ENCODE data around the gene CNPY1.

Gene CNPY1

GRCh38 chr7:155488483-155489127, 57.8 kb downstream of the CNPY1 start:
- no peak for DNase-seq

DNA sequence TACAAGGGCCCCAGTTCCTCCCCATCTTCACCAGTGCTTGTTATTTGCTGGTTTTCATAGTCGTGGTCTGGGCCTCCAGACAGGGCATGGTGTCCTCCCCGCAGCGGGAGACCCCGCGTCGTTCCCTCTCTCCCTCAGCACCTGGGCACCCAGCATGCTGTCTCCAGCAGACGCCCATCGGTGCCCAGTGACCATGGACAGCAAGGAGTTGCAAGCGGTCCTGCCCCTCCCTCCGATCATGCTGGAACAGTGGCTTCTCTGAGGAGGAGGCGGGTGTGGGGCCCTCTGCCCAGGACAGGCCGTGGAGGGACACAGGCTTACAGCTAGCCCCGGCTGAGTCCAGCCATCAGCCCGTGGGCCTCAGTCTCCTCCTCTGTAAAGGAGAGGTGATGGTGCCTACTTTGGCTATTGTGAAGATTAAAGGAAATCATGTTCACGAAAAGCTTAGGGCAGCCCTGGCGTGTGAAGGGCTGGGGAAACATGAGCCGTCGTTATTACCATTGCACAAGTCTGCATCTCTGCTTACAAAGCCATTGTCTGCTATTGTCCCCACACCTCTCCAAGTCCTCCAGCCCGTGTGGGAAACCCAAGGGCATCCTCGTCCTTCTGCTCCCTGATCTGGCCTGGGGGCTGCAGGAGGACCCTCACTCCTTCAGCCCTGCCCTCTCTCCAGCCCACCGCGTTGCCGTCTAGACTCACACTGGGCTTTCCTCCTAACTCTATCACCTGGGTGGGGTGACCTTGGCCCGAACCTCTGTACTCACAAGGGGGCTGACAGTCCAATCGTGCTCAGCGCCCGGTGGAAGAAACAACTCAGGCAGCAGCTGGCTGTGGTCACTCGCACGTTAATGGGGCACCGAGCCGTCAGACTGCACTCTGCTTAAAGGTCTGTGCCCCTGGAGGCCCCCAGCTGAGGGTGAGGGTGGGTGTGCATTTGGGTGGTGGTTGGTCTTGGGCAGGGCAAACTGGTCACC, 58.6 kb downstream of the CNPY1 start:
- DNase-seq: no peak

GRCh38 chr7:155486783-155487508, 59.4 kb downstream of the CNPY1 start:
- DNase-seq: no peak

DNA sequence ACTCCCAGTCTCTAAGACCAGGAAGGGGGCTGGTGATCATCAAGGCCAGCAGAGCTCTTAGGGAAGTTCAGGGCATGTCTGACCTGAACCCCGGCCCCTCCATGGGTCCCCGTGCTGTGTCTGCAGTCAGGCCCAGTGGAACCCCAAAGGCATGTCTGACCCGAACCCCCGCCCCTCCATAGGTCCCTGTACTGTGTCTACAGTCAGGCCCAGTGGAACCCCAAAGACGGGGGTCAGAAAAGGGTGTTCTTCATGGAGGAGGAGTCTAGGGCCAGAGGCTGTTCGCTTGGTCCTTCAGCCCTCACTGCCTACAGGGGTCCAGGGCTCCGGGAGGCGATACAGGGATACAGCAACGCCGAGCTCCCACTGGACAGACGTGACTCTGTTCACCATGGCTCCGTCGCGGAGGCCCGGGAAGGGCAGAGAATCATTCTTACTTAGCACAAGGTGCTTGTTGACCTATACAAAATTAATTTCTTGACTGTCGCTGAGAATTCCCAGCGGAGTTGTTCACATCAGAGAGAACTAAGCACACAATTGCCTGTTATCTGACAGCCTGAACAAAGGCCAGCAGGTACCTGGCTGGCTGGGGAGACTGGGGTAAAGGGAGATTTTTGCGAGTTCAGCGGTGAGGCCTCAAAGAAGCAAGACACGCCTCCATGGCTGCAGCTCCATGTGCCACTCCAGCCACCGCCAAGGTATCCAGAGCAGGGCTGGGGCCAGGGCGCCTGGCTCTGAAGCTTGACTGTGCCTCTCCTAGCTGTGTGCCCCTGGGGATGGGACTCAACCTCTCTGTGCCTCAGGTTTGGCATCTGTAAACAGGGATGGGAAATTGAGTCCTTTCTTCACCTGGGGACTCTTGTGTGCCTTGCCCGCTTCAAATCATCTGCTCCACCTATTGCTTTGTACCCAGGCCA, 61.6 kb downstream of the CNPY1 start:
- DNase-seq: no peak

DNA sequence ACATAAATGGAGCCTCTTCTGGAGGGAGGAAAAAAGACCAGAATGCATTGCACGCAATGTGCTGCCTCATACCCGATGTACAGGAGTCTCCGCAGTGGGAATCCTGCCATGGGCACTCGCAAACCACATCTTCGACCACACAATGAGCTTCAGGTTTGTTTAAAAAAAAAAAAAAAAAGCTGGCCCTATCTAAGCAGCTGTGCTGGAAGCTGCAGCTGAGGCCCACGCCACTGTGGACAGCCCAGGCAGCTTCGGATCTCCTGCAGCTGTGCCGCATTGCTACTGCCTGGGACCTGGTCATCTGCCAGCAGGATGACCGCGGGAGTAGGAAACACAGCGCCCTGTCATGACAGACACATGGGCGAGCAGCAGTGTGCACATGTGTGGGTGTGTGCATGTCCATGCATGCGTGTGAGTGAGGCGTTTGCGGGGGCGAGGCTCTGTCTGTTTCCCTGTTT, 62.5 kb downstream of the CNPY1 start:
- peak; percentile 35 for DNase-seq

- no peak for DNase-seq
Measured at GRCh38 chr7:155483245-155483644, 63.1 kb downstream of the CNPY1 start.

- no peak for DNase-seq
Measured at GRCh38 chr7:155482511-155483183, 63.7 kb downstream of the CNPY1 start.

GRCh38 chr7:155481764-155482163, 64.6 kb downstream of the CNPY1 start:
- no peak for DNase-seq

DNA sequence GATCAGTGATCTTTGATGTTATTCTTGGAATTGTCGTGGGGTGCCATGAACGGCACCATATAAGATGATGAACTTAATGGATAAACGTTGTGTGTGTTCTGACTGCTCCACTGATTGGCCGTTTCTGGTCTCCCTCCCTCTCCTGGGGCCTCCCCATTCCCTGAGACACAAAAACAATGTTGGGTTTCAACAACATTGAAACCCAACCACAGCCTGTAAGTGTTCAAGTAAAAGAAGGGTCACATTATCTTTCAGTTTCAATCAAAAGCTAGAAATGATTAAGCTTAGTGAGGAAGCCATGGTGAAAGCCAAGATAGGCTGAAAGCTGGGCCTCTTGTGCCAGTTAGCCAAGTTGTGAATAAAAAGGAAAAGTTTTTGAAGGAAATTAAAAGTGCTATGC, 68.9 kb downstream of the CNPY1 start:
- no peak for DNase-seq

DNA sequence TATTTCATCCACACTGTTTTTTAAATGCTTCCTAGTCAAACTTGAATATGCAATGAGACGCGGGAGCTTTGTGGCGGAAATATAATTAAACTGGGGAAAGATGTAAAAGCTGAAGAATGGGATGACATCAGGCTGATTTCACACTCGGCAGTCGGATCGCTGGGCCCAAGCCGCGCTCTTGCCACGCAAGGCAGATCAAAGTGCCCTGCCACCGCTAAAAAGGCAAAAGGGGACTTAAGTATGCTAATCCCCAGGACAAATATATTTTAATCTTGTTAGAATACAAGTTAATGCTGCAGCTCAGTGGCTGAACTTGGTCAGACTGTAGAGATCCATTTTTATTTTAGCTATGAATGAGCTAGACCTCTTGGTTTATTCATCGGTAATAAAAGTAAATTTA, 74.6 kb downstream of the CNPY1 start:
- DNase-seq: no peak

- DNase-seq: no peak
Measured at GRCh38 chr7:155470686-155471638, 75.4 kb downstream of the CNPY1 start.

DNA sequence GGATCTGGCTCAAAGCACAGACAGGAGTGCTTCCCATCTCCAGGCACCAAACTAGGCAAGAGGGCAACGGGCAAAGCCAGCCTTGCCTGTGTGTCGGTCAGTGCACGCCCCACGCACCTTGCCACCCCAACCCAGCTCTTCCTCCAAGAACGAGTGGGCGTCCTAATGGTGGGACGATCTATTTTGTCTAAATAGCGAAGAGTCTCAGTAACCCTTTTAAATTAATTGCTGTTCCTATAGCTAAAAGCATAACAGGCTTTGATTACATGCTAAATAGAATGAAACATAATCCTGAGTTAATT, 76.2 kb downstream of the CNPY1 start:
- DNase-seq: no peak

DNA sequence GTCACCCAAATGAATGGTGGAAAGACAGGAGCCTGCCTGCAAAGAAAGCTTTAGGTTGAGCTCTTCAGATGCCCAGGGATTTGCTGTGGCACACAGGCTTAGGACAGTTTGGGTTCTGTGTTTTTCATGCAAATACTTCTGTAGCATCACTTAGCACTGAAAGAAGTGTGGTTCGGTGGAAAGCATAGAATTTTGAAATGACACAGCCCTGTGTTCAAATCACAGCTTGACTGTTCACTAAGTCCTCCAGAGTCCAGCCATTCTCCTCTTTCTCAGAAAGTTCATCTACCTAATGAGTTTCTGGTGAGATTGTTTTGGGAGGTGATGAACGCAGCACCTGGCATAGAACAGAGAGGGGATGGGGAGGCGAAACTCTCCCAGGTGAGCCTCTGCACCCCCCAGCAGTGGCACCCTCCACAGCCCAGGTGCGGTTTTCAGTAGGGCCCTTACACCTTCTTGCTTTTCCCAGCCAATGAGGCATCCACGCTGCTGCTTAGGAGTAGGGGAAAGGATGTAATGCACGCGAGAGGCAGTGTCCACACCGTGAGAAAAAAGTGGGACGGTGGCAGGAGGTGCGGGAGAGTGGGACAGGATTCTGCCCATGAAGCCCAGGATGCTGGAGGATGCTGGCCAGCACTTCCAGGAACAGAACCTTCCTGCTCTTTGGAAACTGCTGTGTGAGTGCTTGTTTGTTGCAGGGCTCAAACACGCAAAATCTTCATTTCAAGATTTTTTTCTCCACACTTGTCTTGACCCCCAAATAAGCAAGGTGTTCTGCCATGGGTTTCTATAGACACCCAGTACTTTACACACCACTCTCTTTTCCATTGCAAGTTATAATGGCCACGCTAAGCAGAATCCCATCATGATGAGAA, 76.8 kb downstream of the CNPY1 start:
- no peak for DNase-seq

DNA sequence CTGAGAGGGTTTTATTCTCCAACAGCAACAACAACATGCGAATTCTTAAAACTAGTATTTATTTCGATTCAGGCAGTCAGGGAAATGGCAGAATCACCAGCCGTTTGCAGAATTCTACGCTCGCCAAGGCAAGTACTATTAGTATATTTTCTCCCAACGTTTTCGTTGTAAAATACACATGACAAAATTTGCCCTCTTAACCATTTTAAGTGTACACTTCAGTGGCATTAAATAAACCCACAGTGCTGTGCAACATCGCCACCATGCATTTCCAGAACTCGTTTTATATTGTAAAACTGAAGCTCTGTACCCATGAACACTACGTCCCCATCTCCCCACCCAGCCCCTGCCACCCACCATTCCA, 77.6 kb downstream of the CNPY1 start:
- DNase-seq: no peak

- peak; percentile 75 for DNase-seq
Measured at GRCh38 chr7:155467846-155468784, 78.2 kb downstream of the CNPY1 start.

- peak; percentile 71 for DNase-seq
Measured at GRCh38 chr7:155466814-155467733, 79.3 kb downstream of the CNPY1 start.
